NCI-H128 (cell line): ENCODE data around the gene RPS3.

ENCODE experiments used
- DNase-seq: peaks from one replicate; lab custom pipeline; 2025; ENCODE audit not compliant: unreplicated experiment; lab: John Stamatoyannopoulos, UW

RPS3 gene

DNA sequence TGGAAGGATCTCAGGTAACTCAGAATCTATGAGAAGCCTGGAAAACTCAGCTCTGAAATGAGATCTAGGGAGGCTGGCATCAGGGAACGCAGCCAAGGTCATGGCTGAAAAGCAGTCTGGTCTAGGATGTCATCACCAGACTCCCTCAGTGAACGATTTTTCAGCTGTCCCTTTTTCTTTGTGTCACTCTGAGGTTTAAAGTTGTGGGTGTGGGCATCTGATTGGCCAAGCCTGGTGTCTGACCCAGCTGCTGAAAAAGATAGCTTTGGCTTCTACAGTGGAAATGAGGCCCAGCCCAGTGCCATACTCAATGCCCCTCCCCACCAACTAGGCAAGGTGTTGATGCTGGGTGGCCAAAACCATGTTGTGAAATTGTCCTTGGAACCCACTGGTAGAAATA lies 14.5 kb downstream of the RPS3 start:
- DNase-seq, result no peak

GRCh38 chr11:75420224-75421034 lies 21.1 kb downstream of the RPS3 start:
- DNase-seq, result no peak

GRCh38 chr11:75421035-75421602 lies 21.8 kb downstream of the RPS3 start:
- DNase-seq, result no peak

- DNase-seq, result no peak
Observed at GRCh38 chr11:75421902-75422247, 22.6 kb downstream of the RPS3 start.

DNA sequence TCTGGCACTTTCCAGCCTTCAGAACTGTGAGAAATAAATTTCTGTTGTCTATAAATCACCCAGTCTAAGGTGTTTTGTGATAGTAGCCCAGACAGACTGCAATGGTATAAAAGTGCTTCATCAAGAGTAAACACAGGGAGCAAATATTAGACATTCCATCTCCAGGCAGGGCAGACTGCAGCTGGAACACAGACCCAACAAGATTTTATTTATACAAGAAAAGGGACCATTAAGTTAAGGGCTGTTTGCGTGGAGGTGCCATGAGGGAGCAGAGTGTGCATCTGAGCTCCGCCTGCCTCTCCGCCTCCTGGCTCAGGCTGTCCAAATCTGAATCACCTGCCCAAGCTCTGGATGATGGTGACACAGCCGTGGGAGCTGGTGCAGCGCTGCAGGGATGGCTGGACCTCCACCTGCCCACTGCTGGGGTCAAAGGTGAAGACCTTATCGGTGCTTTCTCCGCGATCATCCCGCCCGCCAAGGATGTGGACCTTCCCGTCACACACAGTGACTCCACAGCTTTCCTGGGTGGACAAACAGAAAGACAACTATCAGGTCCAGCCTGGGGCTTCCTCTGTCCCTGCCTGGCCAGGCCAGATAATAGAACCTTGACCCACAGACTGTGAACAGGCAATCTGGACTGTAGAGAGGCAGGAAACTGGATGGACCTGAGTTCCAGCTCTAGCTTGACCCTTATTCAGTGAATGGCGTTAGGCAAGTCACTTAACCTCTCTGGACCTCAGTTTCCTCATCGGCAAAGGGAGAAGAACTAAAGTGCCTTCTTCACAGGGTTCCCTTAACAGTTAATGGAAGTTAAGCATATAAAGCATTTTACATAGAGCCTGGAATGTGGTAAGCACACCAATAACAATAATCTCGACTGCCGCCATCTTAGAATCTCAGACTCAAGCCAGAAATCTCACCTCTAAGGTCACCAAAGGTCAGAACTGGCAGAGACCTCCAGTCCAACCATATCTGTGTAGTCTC lies 23.2 kb downstream of the RPS3 start:
- DNase-seq, result no peak

DNA sequence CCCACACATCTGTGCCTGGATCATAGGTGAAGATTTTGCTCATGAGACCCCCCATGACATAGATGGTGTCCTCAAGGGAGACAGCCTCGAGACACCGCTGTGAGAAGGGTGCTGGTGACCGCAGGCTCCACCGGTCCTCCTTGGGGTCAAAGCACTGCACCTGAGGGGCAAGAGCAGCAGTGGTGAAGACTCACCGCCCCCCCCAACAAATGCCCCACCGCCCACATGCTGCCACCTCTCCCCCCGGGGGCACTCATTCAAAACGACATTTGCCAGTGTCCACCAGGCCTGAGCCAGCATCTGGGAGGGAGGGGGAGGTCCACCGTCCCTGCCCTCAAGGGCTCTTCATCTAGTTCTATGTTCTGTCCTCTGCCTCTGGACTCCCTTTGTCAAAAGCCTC lies 24.4 kb downstream of the RPS3 start:
- DNase-seq, result no peak

DNA sequence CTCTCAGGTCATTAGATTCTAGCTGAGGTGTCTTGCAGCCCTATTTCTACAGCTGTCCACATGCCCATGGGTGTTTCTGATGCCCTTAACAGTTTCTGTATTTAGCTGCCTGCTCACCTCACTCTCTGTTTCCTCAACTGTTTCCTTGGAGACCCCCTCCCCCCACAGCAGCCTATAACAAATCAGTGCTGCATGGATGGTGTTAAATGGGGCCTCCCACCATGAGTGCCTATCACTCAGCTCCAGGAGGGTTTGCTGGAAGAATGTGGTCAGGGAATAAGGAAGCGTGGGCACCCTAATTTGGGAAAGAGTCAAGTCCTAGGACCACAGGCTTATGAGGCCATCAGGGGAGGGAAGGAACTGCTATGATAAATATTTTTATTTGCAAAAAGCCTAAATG lies 25.1 kb downstream of the RPS3 start:
- no peak for DNase-seq

DNA sequence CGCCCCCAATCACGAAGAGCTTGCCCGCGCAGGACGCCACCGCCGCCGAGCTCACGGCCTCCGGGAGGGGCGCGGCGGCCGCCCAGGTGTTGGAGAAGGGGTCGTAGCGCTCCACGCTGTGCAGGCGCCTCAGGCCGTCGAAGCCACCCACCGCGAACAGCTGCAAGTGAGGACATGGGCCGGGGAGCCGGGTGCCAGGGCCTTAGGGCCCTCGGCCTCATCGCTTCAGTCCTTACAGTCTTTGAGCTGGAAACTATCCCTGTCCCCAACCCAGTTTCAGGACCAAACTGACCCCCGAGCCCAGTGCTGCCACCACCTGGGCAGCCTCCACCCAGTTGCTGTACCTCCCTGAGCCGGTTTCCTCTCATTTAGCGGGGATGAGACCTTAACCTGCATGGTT lies 26.1 kb downstream of the RPS3 start:
- no peak for DNase-seq

DNA sequence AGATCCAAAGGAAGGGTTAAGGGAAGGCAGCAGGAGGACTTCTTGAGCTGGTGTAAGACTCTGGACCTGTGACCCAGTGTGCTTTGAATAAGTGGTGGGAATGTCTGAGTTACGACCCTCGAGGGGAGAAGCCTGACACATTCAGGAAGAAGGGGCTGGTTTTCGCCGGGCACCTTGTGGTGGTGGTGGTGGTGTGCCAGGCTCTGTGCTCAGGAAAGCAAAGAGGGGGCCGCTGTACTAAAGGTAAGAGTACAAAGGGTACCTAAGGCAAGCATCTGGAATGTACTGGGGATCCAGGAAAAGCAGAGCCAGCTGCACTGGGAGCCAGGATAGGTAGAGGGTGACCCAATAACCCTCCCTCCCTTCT lies 27.4 kb downstream of the RPS3 start:
- no peak for DNase-seq

- no peak for DNase-seq
Observed at GRCh38 chr11:75427181-75427580, 27.9 kb downstream of the RPS3 start.

DNA sequence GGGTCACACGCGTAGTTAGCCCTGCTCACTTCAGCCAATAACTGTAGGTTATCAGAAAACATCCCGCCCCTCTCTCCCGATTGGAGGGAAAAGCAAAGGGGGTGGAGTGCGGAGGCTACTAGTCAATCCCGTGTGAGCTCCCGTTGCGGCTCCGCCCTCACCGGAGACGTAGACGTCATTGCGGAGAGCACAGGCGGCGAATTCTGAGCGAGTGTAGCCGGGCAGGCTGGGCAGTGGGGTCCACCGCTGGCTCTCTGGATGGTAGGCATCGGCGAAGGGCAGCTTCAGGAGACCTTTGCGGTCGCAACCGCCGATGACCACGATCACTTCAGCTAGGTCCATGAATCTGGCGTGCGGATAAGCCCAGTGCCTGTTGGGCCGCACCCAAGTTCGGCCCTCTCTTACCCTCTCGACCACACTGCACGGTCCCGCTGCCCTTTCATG lies 29.0 kb downstream of the RPS3 start:
- DNase-seq, result no peak

GRCh38 chr11:75428989-75429640 lies 29.8 kb downstream of the RPS3 start:
- no peak for DNase-seq

GRCh38 chr11:75429641-75429901 lies 30.3 kb downstream of the RPS3 start:
- DNase-seq, result no peak

DNA sequence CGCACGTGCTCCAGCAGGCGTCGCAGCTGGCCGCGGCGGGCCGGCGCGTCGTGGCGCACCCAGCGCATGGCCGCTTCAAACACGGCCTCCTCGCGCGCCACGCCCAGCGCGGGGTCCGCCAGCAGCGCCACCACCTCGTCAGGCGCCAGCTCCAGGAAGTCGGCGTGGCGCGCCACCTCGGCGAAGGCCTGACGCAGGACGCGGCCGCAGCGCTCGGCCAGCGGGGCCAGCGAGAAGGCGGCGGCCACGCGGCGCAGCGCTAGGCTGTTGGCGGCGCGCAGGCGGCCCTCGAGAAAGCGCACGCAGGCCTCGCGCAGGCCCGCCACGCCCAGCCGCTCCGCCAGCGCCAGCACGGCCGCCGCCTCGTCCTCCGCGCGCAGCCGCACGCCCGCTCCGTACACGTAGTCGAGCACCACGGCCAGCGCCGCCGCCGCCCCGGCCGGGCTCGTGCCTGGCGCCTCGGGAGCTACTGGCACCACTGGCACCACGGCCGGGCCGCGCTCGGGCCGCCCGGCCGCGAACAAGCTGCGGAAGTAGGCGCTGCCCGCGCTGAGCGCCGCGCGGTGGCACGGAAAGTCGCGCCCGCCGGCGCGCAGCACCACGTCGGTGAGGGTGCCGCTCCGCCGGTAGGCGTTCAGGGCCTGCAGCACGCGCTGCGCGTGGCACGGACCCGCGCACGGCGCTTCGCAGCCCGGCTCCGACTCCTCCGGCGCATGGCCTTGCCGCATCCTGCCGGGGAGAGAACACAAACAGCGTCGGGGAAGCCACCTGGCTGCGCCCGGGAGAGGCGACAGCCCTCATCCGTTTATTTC lies 30.8 kb downstream of the RPS3 start:
- no peak for DNase-seq

GRCh38 chr11:75430714-75431532 lies 31.6 kb downstream of the RPS3 start:
- DNase-seq, result no peak

- DNase-seq, result no peak
Observed at GRCh38 chr11:75431533-75432525, 32.5 kb downstream of the RPS3 start.

DNA sequence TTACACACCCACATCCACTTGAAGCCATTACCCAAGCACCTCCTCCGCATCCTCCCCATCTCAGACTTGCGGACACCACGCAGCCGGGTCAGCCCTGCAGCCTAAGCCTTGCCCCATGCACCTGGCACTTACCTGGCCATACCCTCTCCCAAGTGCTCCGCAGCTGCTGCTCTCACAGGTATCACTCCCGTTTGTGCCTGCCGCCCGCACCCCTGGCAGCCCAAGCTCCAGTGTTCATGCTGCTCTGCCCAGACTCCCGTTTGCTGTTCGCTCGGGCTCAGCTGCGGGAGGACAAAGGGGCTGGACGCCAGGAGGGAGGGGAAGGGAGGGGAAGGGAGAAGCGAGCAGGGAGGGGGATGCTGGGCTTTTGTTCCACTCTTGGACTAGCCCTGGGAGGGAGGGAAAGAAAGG lies 33.6 kb downstream of the RPS3 start, which contains the start of gene KLHL35:
Gene KLHL35, minus strand, starts transcription at position 293 of the 411 bp plus-strand sequence. CDS start 2,574 bp downstream, outside the sequence.
- no peak for DNase-seq

DNA sequence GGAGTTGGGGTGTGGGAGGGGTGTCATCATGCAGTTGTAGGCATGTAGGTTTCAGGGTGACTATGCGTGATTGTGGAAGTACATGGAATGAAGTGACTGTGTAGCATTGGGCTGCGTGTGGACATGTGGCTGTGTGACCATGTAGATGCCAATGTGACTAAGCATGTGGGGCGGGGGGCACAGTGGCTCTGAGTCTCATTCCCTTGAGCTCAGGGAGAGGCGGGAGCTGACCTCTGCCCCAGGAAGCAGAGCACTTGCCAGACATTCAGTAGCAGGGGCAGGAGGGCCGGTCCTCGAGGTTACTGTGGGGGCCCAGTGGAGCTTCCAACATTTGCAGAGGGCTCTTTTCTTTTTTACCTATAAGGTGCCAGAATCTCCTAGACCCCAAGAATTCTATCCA lies 34.1 kb downstream of the RPS3 start:
- DNase-seq, result no peak
